ENCODE measurements around the gene UNC13A.

The UNC13A gene

DNA sequence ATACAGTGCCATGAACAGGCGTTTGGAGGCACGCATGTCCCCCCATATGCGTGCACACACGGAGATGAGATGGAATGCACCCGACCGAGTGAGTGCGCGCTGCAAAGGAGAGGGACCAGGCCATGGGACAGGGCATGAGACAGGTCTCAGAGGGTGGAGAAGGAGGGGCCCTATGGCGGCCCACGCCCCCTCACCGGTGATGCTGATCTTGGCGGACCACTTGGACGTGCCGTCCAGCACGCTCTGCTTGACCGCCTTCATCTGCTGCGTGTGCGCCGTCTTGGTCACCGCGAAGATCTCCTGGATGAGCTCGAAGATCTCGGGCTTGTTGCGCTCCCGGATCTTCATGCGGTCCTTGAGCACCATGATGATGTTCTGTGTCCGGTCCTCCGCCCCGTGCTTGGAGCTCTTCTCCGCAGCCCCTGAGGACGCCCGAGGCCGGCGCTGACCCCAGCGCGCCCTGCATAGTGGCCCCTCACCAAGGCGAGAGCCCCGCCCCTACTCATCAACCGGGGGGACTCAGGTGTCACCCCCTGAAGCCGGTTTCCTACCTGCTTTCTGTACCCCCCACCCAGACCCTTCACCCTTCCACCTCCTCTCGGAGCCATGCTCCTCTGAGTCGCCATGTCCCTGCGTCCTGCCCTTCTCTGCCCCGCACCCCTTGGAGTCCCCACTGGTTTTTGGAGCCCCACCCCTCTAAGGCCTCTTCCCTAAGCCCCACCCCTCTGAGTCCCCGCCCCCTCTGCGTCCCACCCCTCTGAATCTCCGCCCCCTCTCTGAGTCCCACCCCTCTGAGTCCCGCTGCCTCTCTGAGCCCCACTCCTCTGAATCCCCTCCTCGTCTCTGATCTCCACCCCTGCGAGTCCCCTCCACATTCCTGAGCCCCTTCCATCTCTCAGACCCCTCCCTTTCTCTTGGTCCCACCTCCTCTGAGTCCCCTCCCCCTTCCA lies 40.8 kb downstream of the UNC13A start:
- TF ChIP-seq ZFX (IDR thresholded peaks at IDR 0.05), result no peak
- TF ChIP-seq, protein P1, sequence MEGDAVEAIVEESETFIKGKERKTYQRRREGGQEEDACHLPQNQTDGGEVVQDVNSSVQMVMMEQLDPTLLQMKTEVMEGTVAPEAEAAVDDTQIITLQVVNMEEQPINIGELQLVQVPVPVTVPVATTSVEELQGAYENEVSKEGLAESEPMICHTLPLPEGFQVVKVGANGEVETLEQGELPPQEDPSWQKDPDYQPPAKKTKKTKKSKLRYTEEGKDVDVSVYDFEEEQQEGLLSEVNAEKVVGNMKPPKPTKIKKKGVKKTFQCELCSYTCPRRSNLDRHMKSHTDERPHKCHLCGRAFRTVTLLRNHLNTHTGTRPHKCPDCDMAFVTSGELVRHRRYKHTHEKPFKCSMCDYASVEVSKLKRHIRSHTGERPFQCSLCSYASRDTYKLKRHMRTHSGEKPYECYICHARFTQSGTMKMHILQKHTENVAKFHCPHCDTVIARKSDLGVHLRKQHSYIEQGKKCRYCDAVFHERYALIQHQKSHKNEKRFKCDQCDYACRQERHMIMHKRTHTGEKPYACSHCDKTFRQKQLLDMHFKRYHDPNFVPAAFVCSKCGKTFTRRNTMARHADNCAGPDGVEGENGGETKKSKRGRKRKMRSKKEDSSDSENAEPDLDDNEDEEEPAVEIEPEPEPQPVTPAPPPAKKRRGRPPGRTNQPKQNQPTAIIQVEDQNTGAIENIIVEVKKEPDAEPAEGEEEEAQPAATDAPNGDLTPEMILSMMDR (conservative IDR thresholded peaks at IDR 0.05), result no peak
- no peak overlapping the region for H3K27ac ChIP-seq

DNA sequence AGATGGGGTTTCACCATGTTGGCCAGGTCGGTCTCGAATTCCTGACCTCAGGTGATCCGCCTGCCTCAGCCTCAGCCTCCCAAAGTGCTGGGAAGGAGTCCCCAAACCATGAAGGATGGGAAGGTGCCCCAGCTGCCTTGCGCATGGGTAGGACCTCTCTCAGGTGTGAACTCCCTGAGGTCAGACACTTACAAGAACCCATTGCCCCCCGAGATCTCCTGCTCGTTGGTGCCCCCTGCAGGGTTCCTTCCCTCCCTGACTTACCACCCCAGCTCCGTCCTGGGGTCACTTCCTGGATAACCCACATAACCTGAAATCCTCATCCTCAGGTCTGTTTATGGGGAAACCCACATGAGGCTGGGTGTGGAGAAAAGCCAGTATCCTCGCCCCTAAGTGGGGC lies 41.7 kb downstream of the UNC13A start:
- TF ChIP-seq, protein P1 (conservative IDR thresholded peaks at IDR 0.05), result no peak
- TF ChIP-seq ZFX (IDR thresholded peaks at IDR 0.05), result no peak

DNA sequence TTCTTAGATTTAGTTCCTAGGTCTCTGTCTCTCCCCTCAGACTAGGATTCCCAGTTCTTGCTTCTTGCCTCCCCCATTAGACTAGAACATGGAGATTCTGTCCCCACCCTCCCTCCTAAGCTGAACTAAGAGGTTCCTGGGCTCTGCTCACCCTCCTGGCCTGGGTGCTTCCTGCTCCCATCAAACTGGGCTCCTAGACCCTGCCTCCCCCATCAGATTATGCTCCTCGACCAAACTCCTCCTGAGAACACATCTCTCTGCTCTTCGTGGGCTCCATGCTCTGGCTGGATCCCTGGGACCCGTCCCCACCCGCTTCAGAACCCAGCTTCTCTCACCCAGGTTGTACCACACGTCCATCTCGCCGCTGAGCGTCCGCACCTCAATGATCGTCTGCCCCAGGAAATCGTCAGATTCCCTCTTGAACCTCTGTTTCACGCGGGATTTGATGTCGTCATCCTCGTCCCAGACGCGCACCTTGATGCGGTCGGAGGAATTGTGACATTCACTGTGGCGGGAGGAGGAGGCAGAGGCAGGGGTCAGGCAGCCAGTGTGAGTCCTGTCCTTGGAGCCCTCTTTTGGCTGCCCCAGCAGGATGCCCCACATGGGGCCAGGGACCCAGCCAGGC lies 42.7 kb downstream of the UNC13A start:
- TF ChIP-seq ZFX (IDR thresholded peaks at IDR 0.05), result no peak
- H3K27ac ChIP-seq, result no peak overlapping the region

More for the DNA sequence above, 41.7 kb downstream of the UNC13A start:
- H3K27ac ChIP-seq, result no peak overlapping the region

DNA sequence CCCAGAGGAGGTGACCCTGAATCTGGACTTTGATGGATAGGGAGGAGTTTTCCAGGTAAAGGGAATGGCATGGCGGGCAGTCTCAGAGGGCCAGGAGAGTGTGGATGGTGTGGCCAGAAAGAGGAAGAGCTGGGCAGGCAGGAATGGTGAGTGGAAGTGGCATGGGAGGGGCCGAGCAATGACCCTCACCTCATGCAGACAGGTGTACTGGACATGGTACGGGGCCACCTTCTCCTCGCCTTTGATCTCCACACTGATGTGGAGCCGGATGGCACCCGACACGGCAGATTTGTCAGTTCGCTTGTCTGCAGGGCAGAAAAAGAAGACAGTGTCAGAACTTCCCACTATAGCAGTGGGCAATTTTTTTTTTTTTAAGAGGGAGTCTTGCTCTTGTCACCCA lies 45.5 kb downstream of the UNC13A start:
- no peak overlapping the region for H3K27ac ChIP-seq
- TF ChIP-seq, protein P1 (conservative IDR thresholded peaks at IDR 0.05), result no peak
- no peak for TF ChIP-seq ZFX (IDR thresholded peaks at IDR 0.05)

DNA sequence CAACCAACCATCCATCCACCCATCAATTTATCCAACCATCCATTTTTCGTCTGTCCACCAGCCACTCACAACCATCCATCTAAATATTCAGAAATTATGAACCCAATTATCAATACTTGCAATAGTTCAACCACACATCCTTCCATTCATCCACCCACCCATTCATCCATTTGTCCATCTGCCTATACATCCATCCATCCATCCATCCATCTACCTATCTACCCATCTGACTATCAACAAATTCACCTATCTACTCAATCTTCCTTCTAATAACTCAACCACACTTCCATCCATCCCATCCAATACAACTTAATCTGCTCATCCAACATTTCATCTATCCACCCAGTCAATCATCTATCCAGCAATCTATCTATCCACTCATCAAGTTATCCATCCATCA lies 46.3 kb downstream of the UNC13A start:
- no peak for TF ChIP-seq ZFX (IDR thresholded peaks at IDR 0.05)
- TF ChIP-seq, protein P1 (conservative IDR thresholded peaks at IDR 0.05), result no peak

DNA sequence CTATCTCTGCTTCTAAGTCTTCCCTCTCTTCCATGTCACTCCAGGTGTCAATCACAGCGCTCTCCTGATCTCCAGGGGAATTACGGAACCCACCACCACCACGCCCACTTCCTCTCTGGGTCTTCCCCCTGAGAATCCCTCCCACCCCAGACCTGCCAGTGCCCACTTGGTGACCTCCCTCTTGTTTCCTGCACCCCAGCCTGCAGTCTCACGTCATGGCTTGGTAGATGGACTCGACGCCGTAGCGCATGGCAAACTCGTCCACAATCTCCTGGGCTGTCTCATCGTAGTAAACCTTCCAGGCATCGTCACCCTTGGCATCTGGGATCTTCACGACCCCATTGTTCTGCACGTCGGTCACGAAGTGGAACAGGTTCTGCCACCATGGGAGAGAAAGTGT lies 47.0 kb downstream of the UNC13A start:
- TF ChIP-seq, protein P1 (conservative IDR thresholded peaks at IDR 0.05), result no peak
- TF ChIP-seq ZFX (IDR thresholded peaks at IDR 0.05), result no peak
- H3K27ac ChIP-seq, result no peak overlapping the region

More for the DNA sequence above, 46.3 kb downstream of the UNC13A start:
- H3K27ac ChIP-seq, result no peak overlapping the region

DNA sequence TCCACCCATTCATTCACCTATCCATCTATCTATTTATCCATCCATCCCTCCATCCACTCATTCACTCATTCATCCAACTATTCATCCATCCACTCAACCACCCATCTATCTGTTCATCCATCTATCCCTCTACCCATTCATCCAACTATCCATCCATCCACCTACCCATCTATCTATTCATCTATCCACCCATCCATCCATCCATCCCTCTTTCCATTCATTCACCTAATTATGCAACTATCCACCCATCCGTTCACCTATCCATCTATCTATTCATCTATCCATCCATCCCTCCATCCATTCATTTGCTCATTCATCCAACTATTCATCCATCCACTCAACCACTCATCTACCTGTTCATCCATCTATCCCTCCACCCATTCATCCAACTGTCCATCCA lies 54.5 kb downstream of the UNC13A start:
- no peak for TF ChIP-seq ZFX (IDR thresholded peaks at IDR 0.05)
- TF ChIP-seq, protein P1 (conservative IDR thresholded peaks at IDR 0.05), result no peak
- no peak overlapping the region for H3K27ac ChIP-seq
